HEK293T (cell line): ENCODE results near the gene SMIM38.

Experiments used
- BHLHE40 ChIP-seq: fragments of 450-650 bp; IDR thresholded peaks from 2 replicates; pipeline ENCODE4 v1.6.1; 2016; ENCODE audit warnings: mild to moderate bottlenecking, moderate library complexity, borderline replicate concordance
- L3MBTL2 ChIP-seq: fragments of 450-650 bp; conservative IDR thresholded peaks from 2 replicates; pipeline ENCODE4 v1.6.1; 2016; ENCODE audit warnings: mild to moderate bottlenecking
- LEF1 ChIP-seq: fragments of 450-650 bp; IDR thresholded peaks from 2 replicates; pipeline ENCODE4 v1.6.1; 2017; ENCODE audit warnings: mild to moderate bottlenecking, borderline replicate concordance
- NFRKB ChIP-seq: fragments of 450-650 bp; IDR thresholded peaks from 2 replicates; pipeline ENCODE4 v1.6.1; 2016; ENCODE audit warnings: mild to moderate bottlenecking, moderate library complexity
- SP1 ChIP-seq: fragments of 450-650 bp; IDR thresholded peaks from 2 replicates; pipeline ENCODE4 v1.6.1; 2017
- ZNF384 ChIP-seq: fragments of 450-650 bp; IDR thresholded peaks from 2 replicates; pipeline ENCODE4 v1.6.1; 2016
- TF ChIP-seq, protein P1 (sequence below): fragments of 450-650 bp; IDR thresholded peaks from 2 replicates; pipeline ENCODE4 v1.6.1; 2016

DNA sequence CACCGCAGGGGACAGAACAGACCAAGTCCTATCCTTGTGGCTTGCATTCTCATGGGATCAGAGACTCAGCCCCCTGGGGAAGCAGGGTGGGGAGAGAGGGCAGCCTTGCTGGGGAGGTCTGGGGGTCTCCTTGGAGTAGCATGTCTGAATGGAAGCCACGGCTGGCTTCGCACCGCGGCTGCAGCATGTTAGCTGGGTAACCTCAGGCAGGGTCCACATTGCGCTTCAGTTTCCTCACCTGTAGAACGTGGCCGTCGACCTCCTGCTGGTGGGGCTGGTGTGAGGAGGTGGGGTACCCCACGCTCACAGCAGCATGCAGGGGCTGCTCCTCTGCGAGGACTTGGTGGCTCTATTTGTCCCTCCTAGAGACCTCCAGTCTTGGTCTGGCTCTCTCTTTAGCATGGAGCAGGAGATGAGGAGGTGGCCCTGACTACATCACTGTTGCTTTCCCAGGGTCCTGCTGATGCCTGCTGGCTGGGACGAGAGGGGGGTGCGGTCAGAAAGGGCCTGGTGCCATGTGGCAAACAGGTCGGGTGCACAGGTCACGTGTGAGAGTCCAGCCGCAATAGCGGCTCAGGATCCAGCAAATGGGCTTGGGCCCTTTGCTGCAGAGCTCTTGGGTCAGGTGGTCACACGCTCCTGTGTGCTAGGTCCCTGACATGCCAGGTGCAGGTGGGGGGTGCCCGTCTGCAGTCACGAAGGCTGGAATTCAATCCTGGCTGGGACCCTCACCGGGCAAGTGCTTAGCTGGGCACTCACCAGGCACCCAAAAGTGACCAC is 35.4 kb upstream of the SMIM38 start:
- no peak for TF ChIP-seq BHLHE40
- no peak for TF ChIP-seq LEF1
- no peak for TF ChIP-seq ZNF384
- TF ChIP-seq SP1: no peak
- TF ChIP-seq L3MBTL2: no peak
- no peak for TF ChIP-seq NFRKB
- TF ChIP-seq, protein P1, sequence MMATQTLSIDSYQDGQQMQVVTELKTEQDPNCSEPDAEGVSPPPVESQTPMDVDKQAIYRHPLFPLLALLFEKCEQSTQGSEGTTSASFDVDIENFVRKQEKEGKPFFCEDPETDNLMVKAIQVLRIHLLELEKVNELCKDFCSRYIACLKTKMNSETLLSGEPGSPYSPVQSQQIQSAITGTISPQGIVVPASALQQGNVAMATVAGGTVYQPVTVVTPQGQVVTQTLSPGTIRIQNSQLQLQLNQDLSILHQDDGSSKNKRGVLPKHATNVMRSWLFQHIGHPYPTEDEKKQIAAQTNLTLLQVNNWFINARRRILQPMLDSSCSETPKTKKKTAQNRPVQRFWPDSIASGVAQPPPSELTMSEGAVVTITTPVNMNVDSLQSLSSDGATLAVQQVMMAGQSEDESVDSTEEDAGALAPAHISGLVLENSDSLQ: no peak
